ENCODE results near the gene CCDC71L. TPM values are rescaled to one million over a fixed set of nuclear protein-coding genes. Genes with fewer than 3 reads are reported as not detected.

The CCDC71L gene
- total and polyA plus RNA-seq, 2 donors (not counting 3 experiments of a cell fraction or from before 2014, with no cell fraction given) = 60.3 to 62.5 TPM

DNA sequence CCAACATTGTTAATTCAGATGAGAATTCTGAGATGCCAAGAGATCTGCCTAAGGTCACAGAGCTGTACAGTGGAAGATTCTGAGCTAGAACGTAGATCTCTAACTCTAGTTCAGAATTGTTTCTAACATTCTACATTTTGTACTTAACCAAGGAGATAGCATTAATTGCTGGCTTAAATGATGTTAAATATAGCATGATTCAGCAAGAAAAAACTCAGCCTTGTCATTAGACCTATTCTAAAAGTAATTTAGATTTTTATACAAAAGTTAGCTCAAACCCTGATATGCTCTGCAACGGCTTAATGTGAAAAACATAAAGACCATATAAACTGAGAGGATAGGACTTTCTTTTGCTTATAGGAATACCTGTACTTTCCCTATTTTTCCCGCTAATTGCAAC, 3.4 kb upstream of the CCDC71L start:
- no peak for DNase-seq (ENCODE audit: low read depth, low spot score)
- Histone ChIP-seq H4K20me1 (replicated peaks; ENCODE audit: control insufficient read depth, extremely low read depth, insufficient read depth, low read length) (no peaks in the 10 kb centered on the region), H3K9me1 (replicated peaks; ENCODE audit: control insufficient read depth, extremely low read depth, insufficient read depth, low read length) (no peaks in the 10 kb centered on the region), H3K4me1 (ENCODE audit: control insufficient read depth, extremely low read depth, insufficient read depth, low read length) (no peaks in the 10 kb centered on the region), H3K9me3 (replicated peaks; ENCODE audit: control insufficient read depth, insufficient read depth, low read length) (no peaks in the 10 kb centered on the region), H3K36me3 (ENCODE audit: control insufficient read depth in 2 of 2, extremely low read depth in 1 of 2, insufficient read depth in 2 of 2, low read length in 2 of 2) (no peaks in the 10 kb centered on the region), H3K27me3 (ENCODE audit: control insufficient read depth in 2 of 2, insufficient read depth in 2 of 2, low read length in 2 of 2) (no peaks in the 10 kb centered on the region), H2AFZ (ENCODE audit: low read depth, low read length) (no peak overlapping the region), H3K4me2 (ENCODE audit: insufficient read depth, low read length) (no peak overlapping the region), H3K27ac (ENCODE audit: insufficient read depth, low read depth, low read length) (no peak overlapping the region), H3K4me3 (replicated peaks in 1 of 3; ENCODE audit: insufficient read depth in 1 of 3, low read depth in 1 of 3, low read length in 3 of 3) (no peak overlapping the region), H3K9ac (replicated peaks; ENCODE audit: extremely low read depth, insufficient read depth, low read length) (no peak overlapping the region), H3K79me2 (ENCODE audit: control insufficient read depth, insufficient read depth, low read length) (peaks cover 6% of the 10 kb centered on the region)
- POLR2A ChIA-PET = no interaction called here
- CTCF ChIA-PET = interaction anchor here (1.3 to 5.0 kb wide), 7 partner anchors 17 to 121 kb away, joined by 4 to 56 read pairs (median 6); no protein-coding TSS in a partner anchor
- no TSS peak for BruUV-seq (replicated peaks)
- no peak for FAIRE-seq
- intact Hi-C loops (cut with micrococcal nuclease) = loop anchor here (5.0 to 10.0 kb wide), 2 partner anchors 128 to 270 kb away; no protein-coding TSS in a partner anchor
- TF ChIP-seq EZH2 (IDR thresholded peaks at IDR 0.05; ENCODE audit: borderline replicate concordance, low read depth, low read length, severe bottlenecking) (no peak), MYC (IDR thresholded peaks at IDR 0.05; ENCODE audit: low read depth, low read length) (no peak), GATA2 (IDR thresholded peaks at IDR 0.05; ENCODE audit: insufficient read depth, insufficient read length, low read depth, low read length) (no peak), FOS (IDR thresholded peaks at IDR 0.05; ENCODE audit: borderline replicate concordance, insufficient read depth, low read length) (no peak), POLR2AphosphoS5 (IDR thresholded peaks at IDR 0.05; ENCODE audit: insufficient read depth, low read depth, low read length) (no peak), JUN (IDR thresholded peaks at IDR 0.05; ENCODE audit: borderline replicate concordance, insufficient read depth, insufficient read length, low read depth) (no peak), POLR2A (IDR thresholded peaks at IDR 0.05; ENCODE audit: low read depth, low read length) (no peak)
- TF ChIP-seq, protein P1, sequence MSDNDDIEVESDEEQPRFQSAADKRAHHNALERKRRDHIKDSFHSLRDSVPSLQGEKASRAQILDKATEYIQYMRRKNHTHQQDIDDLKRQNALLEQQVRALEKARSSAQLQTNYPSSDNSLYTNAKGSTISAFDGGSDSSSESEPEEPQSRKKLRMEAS (IDR thresholded peaks at IDR 0.05; ENCODE audit: insufficient read depth, insufficient read length) = no peak
- TF ChIP-seq, protein P2, sequence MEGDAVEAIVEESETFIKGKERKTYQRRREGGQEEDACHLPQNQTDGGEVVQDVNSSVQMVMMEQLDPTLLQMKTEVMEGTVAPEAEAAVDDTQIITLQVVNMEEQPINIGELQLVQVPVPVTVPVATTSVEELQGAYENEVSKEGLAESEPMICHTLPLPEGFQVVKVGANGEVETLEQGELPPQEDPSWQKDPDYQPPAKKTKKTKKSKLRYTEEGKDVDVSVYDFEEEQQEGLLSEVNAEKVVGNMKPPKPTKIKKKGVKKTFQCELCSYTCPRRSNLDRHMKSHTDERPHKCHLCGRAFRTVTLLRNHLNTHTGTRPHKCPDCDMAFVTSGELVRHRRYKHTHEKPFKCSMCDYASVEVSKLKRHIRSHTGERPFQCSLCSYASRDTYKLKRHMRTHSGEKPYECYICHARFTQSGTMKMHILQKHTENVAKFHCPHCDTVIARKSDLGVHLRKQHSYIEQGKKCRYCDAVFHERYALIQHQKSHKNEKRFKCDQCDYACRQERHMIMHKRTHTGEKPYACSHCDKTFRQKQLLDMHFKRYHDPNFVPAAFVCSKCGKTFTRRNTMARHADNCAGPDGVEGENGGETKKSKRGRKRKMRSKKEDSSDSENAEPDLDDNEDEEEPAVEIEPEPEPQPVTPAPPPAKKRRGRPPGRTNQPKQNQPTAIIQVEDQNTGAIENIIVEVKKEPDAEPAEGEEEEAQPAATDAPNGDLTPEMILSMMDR (IDR thresholded peaks at IDR 0.05; ENCODE audit: extremely low read depth in 1 of 2, insufficient read depth in 1 of 2, low read depth in 1 of 2, low read length in 2 of 2) = no peak
- dilution Hi-C loops (cut with MboI; ENCODE audit: extremely low pct_ligation_motif_present, low sequenced_read_pairs) = no loop called here
